ENCODE data around the gene CUX1. TPM values are rescaled to one million over a fixed set of nuclear protein-coding genes. Genes with fewer than 3 reads are reported as not detected.
"Not testable (repeated sequence)": the region's sequence is repeated elsewhere in the genome, so short reads cannot be mapped to it uniquely, and the experiment has no call there.

CUX1 gene
- polyA plus RNA-seq, 1 donor: 101 TPM

GRCh38 chr7:101854084-101854865 lies 36.8 kb downstream of the CUX1 start:
- no peak for DNase-seq

- no peak for DNase-seq
These were observed 39.3 kb downstream of the CUX1 start for GRCh38 chr7:101856473-101857357.

- DNase-seq: no peak
These were observed 40.0 kb downstream of the CUX1 start for GRCh38 chr7:101857358-101857811.

- no peak for DNase-seq
These were observed 41.3 kb downstream of the CUX1 start for GRCh38 chr7:101858437-101859385.

DNA sequence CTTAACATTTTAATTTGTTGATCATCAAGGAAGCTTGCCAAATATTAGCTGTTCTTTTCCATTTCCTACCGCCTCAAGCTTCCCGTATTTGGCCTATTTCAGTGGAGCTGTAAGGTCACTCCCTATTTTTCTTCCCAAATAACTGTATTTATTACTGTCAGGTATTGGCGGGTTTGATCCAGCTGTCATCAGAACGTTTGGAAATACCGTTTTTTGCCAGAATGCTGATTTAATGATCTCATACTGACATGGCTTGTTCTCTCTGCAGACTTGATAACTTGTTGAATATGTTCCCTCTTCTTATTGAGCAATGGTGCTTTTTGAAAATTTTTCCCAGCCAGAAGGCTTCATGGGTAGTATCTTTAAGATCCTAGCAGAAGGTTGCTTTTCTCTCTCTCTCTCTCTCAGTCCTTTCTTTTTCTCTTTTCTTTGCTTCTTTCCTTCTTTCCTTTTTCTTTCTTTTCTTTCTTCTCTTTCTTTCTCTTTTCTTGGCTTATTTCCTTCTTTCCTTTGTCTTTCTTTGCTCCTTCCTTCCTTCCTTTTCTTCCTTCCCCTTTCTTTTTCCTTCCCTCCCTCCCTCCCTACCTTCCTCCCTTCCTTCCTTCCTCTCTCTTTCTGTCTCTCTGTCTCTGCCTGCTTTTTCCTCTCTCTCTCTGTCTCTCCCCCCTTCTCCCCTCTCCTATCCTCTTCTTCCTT lies 42.1 kb downstream of the CUX1 start:
- DNase-seq: no peak

DNA sequence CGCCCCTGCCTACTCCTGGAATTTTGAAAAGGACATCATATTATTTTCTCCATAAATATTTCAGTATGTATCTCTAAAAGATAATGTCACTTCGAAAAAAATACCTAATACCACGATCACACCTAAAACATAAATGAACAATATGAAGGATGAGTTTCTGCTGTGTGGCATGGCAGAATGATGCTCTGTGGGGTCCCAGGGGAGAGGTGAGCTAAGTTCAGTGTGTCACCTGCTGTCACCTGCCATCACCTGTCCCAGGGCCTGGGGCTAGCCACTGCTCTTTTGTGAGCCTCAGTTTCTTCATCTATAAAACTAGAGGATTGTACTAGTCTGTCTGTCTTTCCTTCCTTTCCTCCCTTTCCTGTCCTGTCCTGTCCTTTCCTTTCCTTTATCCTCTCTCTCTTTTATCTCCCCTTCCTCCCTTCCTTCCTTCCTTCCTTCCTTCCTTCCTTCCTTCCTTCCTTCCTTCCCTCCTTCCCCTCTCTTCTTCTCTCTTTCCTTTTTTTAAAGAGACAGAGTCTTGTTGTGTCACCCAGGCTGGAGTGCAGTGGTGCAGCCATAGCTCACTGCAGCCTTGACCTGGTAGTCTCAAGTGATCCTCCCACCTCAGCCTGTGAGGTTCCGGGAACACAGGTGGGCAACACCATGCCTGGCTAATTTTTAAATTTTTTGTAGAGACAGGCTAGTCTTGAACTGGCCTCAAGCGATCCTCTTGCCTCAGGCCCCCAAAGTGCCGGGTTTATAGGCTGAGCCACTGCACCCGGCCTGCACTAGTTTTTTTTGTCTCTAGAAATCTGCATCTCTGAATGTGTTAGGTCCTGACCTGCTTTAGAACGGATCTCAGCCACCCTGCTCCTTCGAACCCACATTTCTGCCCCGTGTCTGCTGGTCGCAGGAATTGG lies 43.1 kb downstream of the CUX1 start:
- DNase-seq: no peak

DNA sequence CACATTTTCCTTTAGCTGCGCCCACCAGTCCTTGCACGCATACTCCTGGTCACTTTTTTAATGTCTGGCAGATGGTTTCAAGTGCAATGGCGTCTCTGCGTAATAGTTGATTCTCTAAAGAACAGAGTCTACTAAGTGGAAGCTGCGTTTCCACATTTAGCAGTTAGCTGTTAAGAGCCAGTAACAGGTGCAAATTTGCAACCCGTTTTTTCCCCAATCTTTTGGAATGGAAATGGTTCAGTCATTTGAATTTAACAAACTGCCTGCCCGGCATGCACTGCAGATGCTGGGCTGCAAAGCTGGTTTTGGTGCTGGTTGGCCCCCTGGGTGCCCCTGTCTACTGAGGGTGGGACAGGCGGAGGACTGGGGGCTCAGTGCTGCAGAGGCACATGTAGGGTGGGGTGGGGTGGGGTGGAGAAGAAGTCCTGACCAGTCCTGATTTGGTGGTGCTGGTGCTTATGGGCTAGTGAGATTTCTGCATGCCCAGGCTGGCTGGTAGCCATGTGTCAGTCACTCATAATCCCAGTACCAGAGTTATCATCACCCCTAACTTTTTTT lies 43.9 kb downstream of the CUX1 start:
- no peak for DNase-seq

- no peak for DNase-seq
These were observed 45.1 kb downstream of the CUX1 start for GRCh38 chr7:101862280-101863220.

DNA sequence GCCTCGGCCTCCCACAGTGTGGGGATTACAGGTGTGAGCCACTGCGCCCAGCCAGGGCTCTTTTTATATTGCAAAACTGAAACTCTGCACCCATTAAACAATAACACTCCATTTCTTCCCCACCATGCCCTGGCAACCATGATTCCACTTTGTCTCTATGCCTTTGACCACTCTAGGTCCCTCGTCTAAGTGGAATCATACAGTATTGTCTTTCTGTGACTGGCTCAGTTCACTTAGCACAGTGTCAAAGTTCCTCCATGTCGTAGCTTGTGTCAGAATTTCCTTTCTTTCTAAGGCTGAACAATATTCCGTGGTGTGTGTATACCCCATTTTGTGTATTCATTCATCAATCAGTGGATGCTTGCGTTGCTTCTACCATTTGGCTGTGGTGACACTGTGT lies 46.2 kb downstream of the CUX1 start:
- DNase-seq: no peak

GRCh38 chr7:101864039-101864438 lies 46.6 kb downstream of the CUX1 start:
- DNase-seq: no peak

GRCh38 chr7:101865031-101865430 lies 47.6 kb downstream of the CUX1 start:
- DNase-seq: no peak

GRCh38 chr7:101865455-101865854 lies 48.0 kb downstream of the CUX1 start:
- no peak for DNase-seq

- no peak for DNase-seq
These were observed 48.9 kb downstream of the CUX1 start for GRCh38 chr7:101866328-101866727.

DNA sequence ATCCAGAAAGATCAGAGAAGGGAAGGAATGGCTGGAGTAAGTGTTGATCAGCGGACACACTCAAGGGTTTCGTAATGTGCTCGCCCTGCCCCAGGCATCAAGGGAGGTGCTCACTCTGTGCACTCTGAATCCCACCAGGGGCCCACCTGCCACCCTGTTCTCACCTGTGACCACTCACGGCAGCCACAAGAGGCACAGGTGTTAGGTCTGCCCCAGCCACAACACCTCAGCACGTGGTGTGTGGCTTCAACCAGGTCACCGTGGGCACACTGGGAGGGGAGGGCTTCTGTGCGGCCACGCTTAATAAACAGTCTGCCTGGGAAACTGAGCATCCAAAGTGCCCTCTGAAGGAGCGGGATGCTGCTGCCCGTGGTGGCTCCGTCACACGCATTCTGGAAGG lies 49.8 kb downstream of the CUX1 start:
- no peak for DNase-seq

DNA sequence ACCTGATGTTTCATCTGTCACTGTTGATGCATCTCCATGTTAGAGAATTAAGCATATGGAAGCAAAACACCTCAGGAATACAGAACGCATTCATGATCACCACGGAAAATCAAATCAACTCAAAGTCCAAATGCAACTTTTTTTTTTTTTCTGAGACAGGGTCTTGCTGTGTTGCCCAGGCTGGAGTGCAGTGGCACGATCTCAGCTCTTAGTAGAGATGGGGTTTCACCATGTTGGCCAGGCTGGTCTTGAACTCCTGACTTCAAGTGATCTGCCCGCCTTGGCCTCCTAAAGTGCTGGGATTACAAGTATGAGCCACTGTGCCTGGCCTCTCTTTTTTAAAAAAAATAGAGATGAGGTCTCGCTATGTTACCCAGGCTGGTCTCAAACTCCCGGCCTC lies 50.3 kb downstream of the CUX1 start:
- not testable (repeated sequence) for DNase-seq

- no peak for DNase-seq
These were observed 50.9 kb downstream of the CUX1 start for GRCh38 chr7:101868191-101868950.

DNA sequence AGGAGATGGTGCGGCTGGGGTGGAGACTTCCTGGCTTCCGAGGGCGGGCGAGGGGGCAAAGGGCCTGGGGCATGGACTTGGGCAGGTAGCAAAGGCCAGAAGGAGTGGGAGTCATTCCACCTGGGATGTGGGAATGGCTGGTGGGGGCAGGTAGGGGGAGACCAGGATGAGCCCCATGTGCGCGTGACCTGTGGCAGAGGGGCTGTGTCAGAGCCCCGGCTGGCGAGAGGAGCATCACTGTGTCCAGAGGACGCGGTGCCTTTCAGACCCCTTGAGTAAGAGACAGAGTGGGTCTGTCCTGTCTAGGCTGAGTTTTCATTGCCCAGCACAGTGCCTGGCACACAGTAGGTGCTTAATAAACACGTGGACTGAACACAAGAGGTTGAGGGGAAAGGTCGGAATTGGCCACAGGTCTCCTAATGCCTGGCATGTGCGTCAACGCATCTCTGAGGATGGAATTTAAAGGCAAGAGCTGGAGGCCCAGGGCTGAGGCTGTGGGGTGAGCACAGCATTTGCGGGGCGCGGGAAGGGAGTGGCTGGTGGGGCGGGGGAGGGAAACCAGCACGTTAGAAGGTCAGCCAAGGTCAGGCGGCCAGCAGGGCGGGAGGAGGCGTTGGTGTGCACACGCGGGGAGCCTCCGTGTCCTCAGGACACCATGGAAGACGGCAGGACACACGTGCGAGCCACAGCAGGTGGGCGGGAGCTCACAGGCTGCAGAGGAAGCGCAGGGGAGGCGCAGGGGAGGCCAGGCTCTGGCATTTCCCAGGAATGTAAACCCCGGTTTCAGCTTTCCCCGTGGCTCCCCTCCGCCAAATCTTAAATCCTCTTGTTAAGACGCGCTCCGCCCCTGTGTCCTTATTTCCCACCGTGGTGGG lies 51.8 kb downstream of the CUX1 start:
- DNase-seq: no peak

Data from left kidney (tissue), 2 donors.